Measurements from ENCODE around the gene ETV5.

ETV5 gene

GRCh38 chr3:186057594-186057993, 51.3 kb downstream of the ETV5 start:
- no peak overlapping the region for H3K4me3 ChIP-seq (ENCODE audit: low read length)
- DNase-seq (ENCODE audit: low read depth), result peak; percentile 85
- TF ChIP-seq, protein P1, sequence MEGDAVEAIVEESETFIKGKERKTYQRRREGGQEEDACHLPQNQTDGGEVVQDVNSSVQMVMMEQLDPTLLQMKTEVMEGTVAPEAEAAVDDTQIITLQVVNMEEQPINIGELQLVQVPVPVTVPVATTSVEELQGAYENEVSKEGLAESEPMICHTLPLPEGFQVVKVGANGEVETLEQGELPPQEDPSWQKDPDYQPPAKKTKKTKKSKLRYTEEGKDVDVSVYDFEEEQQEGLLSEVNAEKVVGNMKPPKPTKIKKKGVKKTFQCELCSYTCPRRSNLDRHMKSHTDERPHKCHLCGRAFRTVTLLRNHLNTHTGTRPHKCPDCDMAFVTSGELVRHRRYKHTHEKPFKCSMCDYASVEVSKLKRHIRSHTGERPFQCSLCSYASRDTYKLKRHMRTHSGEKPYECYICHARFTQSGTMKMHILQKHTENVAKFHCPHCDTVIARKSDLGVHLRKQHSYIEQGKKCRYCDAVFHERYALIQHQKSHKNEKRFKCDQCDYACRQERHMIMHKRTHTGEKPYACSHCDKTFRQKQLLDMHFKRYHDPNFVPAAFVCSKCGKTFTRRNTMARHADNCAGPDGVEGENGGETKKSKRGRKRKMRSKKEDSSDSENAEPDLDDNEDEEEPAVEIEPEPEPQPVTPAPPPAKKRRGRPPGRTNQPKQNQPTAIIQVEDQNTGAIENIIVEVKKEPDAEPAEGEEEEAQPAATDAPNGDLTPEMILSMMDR (IDR thresholded peaks at IDR 0.05; ENCODE audit: insufficient read depth, low read depth, low read length, missing control alignments), result no peak

GRCh38 chr3:186054792-186055352, 54.0 kb downstream of the ETV5 start:
- DNase-seq (ENCODE audit: low read depth), result no peak
- H3K4me3 ChIP-seq (ENCODE audit: low read length), result no peak overlapping the region
- TF ChIP-seq, protein P1 (IDR thresholded peaks at IDR 0.05; ENCODE audit: insufficient read depth, low read depth, low read length, missing control alignments), result no peak

DNA sequence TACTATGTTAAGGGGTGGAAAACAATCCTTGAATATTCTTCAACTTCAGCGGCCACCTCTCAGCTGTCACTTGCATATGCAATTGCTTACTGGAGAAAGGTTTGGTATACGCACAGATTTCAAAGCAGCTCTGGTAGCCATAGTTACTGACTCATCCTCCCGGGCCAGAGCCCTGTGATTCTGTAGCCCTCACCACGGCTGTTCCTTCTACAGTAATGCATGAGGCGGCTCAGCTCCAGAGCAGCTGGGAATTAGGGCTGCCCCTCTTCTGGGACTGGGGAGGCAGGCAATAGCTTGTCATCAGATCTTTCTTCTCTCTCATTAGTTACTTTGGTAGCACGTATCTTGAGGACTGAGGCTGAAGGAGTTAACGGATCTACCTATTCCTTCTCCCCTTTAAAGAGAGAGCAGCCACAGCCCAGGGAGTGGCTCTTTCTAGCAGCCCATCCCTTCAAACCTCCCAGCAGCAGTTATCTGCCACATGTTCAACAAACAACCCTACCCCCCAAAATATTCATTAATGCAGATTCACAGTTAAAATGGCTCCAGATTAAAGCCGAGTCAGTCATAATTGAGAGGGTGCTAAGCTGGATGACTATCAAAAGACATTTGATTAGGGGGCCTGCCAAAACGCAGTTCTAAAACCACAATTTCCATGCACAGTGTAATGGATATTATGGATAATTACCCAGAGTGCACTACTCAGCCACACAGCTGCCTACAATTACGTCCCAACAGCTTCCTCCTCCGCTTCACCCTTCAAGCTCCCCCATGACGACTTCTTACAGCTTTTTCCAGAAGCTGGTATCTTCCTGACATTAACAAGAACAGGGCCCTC, 54.7 kb downstream of the ETV5 start:
- no peak overlapping the region for H3K4me3 ChIP-seq (ENCODE audit: low read length)
- no peak for DNase-seq (ENCODE audit: low read depth)

DNA sequence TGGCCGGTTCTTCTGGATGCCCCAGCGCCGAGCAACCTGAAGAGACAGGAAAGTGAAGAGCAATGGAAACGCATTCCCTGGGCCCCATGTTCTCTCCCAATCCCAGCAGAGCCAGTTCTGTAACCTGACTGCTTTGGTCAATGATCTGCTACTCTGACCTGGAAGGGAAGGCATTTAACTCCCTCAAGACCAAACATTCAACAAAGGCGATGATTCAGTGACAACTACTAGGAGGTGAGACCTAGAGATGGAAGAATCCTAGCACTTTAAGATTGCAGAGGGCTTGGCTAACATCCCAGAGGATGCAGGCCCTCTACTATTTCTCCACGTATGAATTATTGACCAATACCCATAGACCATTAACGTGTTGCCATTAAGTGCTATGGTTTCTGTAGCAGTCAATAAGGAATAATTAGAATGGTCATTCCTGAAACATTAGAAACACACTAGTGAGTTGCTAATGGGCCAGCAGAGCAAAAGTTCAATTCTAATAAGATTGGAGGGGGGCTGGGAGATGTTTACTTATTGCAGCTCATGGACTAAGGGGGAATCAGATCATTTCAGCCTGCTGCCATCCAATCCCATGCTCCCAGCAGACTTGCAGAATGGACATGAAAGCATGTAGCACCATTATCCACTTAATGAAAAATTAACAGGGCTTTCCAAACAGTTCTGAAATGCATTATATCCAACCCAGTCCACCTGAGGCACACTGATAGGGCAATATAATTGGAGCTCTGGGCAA, 56.6 kb downstream of the ETV5 start:
- TF ChIP-seq, protein P1 (IDR thresholded peaks at IDR 0.05; ENCODE audit: insufficient read depth, low read depth, low read length, missing control alignments), result no peak
- no peak for DNase-seq (ENCODE audit: low read depth)
- H3K4me3 ChIP-seq (ENCODE audit: low read length), result no peak overlapping the region

More for the DNA sequence above, 54.7 kb downstream of the ETV5 start:
- TF ChIP-seq, protein P1 (IDR thresholded peaks at IDR 0.05; ENCODE audit: insufficient read depth, low read depth, low read length, missing control alignments), result no peak

- no peak overlapping the region for H3K4me3 ChIP-seq (ENCODE audit: low read length)
- TF ChIP-seq, protein P1 (IDR thresholded peaks at IDR 0.05; ENCODE audit: insufficient read depth, low read depth, low read length, missing control alignments), result no peak
- no peak for DNase-seq (ENCODE audit: low read depth)
These were observed 59.9 kb downstream of the ETV5 start for GRCh38 chr3:186049001-186049400.

GRCh38 chr3:186048119-186048518, 60.8 kb downstream of the ETV5 start:
- DNase-seq (ENCODE audit: low read depth), result no peak
- no peak overlapping the region for H3K4me3 ChIP-seq (ENCODE audit: low read length)
- TF ChIP-seq, protein P1 (IDR thresholded peaks at IDR 0.05; ENCODE audit: insufficient read depth, low read depth, low read length, missing control alignments), result no peak
